NCI-H1694 (cell line): ENCODE data around the gene ITPKC.
"Not testable (repeated sequence)": the region's sequence is repeated elsewhere in the genome, so short reads cannot be mapped to it uniquely, and the experiment has no call there.

ENCODE experiments used
- DNase-seq: peaks from one replicate; lab custom pipeline; 2025; lab: John Stamatoyannopoulos, UW

Gene ITPKC

GRCh38 chr19:40766385-40766784 lies 49.5 kb downstream of the ITPKC start:
- DNase-seq, result not testable (repeated sequence)

GRCh38 chr19:40768869-40769268 lies 52.0 kb downstream of the ITPKC start:
- no peak for DNase-seq

GRCh38 chr19:40771101-40771862 lies 54.4 kb downstream of the ITPKC start:
- DNase-seq, result not testable (repeated sequence)

- no peak for DNase-seq
Observed at GRCh38 chr19:40774916-40775631, 58.2 kb downstream of the ITPKC start, which contains the start of gene MIA. Gene MIA (plus strand): TSS chr19:40775521. CDS start chr19:40775543, 22 bp downstream.

GRCh38 chr19:40775632-40776022 lies 58.7 kb downstream of the ITPKC start:
- DNase-seq, result no peak

GRCh38 chr19:40776364-40776763 lies 59.5 kb downstream of the ITPKC start:
- no peak for DNase-seq

GRCh38 chr19:40776932-40777644 lies 60.2 kb downstream of the ITPKC start:
- DNase-seq, result peak; percentile 96

GRCh38 chr19:40777645-40777936 lies 60.7 kb downstream of the ITPKC start:
- no peak for DNase-seq

- peak; percentile 99 for DNase-seq
Observed at GRCh38 chr19:40777937-40778705, 61.2 kb downstream of the ITPKC start, which contains the start of gene RAB4B. Gene RAB4B (plus strand): TSS chr19:40778247. CDS start chr19:40778376, 129 bp downstream.

- no peak for DNase-seq
Observed at GRCh38 chr19:40778706-40779284, 61.9 kb downstream of the ITPKC start.

- DNase-seq, result no peak
Observed at GRCh38 chr19:40780582-40780981, 63.7 kb downstream of the ITPKC start.

GRCh38 chr19:40781140-40781539 lies 64.2 kb downstream of the ITPKC start:
- DNase-seq, result no peak

- DNase-seq, result no peak
Observed at GRCh38 chr19:40783711-40784110, 66.8 kb downstream of the ITPKC start.

- not testable (repeated sequence) for DNase-seq
Observed at GRCh38 chr19:40784146-40784545, 67.2 kb downstream of the ITPKC start.

- no peak for DNase-seq
Observed at GRCh38 chr19:40785526-40785925, 68.6 kb downstream of the ITPKC start.

GRCh38 chr19:40786060-40787037 lies 69.4 kb downstream of the ITPKC start:
- DNase-seq, result no peak
